T-helper 17 cell (primary cell): ENCODE measurements around the gene ANKRD36B. TPM values are rescaled to one million over a fixed set of nuclear protein-coding genes. Genes with fewer than 3 reads are reported as not detected.
A peak's percentile ranks its signal among the peaks of the same experiment; 100 is the strongest.
"Not testable (repeated sequence)": the region's sequence is repeated elsewhere in the genome, so short reads cannot be mapped to it uniquely, and the experiment has no call there.

Source experiments
- ATAC-seq: fragments of 150-1000 bp; cut with Tn5 transposase; 2 replicates; pipeline ENCODE4 v1.10.0; 2021; ENCODE audit warnings: mild to moderate bottlenecking, moderate library complexity
- DNase-seq, 3 donors: peaks; one replicate each; pipeline versions ENCODE4 v3.0.0 to v3.0.0-alpha.2; 2020 to 2021
- H3K9me3 ChIP-seq: one replicate; pipeline ENCODE4 v1.7.0; 2013; ENCODE audit warnings: low read length, mild to moderate bottlenecking; ENCODE audit not compliant: control insufficient read depth, poor library complexity, severe bottlenecking
- H3K27ac Mint-ChIP-seq: one replicate; pipeline ENCODE4 v1.8.0; 2022; ENCODE audit warnings: mild to moderate bottlenecking, moderate library complexity, mixed read lengths
- H3K27me3 Mint-ChIP-seq: one replicate; pipeline ENCODE4 v1.8.0; 2022; ENCODE audit warnings: mixed read lengths
- H3K36me3 Mint-ChIP-seq: one replicate; pipeline ENCODE4 v1.8.0; 2022; ENCODE audit warnings: low read depth, mixed read lengths
- H3K4me1 Mint-ChIP-seq: one replicate; pipeline ENCODE4 v1.8.0; 2022; ENCODE audit warnings: mild to moderate bottlenecking, mixed read lengths
- H3K4me3 Mint-ChIP-seq: one replicate; pipeline ENCODE4 v1.8.0; 2022; ENCODE audit warnings: mild to moderate bottlenecking, moderate library complexity, mixed read lengths
- total RNA-seq, 4 donors: library from RNA in 2 of 4; stranded (reverse) in 2 of 4; gene quantifications; one replicate each; pipeline ENCODE4 v1.2.3 and lab custom pipeline; 2022 to 2026

ANKRD36B gene
- total RNA-seq, 2 donors from 2014 or later = 66.6 to 74.4 TPM

DNA sequence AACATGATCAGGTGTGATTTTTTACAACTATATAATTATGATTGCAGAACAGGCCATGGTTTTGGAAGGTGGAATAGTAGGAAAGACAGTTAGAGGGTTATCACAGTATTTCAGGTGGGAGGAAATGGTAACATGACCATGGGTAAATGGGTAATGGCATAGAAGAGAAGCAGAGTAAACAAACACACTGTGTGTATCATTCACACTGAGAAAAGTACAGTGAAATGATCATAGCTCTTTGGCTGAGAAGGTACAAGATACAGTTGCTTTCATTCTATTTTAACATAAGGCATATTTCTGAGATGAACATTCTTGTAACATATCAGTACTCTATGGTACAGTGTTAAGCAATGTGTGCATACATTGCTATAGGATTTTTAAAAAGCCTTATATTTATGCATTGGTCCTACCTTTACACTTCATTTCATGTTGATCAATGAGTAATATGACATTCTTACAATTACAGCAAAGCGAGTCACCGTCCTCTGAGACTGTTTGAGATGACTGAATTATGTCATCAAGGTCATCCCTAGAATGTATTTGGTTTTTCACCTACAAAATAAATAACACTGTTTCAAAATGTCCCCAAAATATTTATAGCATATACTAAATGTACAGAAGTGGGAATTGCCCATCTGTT is 66.6 kb downstream of the ANKRD36B start:
- not testable (repeated sequence) for H3K4me3 Mint-ChIP-seq, H3K36me3 Mint-ChIP-seq, H3K4me1 Mint-ChIP-seq, DNase-seq, H3K27me3 Mint-ChIP-seq, ATAC-seq, H3K9me3 ChIP-seq, H3K27ac Mint-ChIP-seq

DNA sequence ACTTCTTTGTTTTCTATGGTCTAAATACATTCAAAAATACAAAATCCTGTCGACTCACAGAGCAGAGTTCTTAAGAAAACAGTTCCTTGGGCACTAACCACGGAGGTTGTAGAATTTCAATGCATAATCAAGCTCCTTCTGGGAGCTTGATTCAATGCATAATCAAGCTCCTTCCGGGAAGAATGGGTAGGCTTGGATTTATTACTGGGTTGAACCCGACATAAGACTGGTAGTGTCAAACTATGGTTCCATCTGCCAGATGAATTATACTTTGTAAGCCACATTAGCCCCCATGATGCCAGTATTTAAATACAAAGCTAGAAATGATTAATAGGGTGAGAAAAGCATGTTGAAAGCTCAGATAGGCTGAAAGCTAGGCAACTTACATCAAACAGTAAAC is 94.0 kb downstream of the ANKRD36B start:
- not testable (repeated sequence) for ATAC-seq, H3K27ac Mint-ChIP-seq, DNase-seq, H3K9me3 ChIP-seq, H3K27me3 Mint-ChIP-seq, H3K4me1 Mint-ChIP-seq, H3K4me3 Mint-ChIP-seq, H3K36me3 Mint-ChIP-seq

DNA sequence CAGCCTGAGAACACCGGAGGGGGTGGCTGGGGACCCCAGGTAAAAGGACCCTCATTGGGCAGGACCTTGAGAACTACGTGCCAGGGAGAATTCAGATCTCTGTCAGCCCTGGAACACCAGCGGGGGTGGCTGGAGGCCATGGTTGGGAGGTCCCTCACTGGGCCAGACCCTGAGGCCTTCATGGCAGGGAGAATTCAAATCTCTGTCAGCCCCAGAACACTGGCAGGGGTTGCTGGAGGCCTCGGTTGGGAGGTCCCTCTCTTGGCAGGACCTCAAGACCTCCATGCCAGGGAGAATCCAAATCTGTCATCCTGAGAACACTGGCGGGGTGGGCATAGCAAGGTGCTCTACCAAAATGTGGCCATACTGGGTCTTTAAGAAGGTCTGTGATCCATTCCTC is 99.5 kb downstream of the ANKRD36B start:
- not testable (repeated sequence) for H3K27ac Mint-ChIP-seq, H3K4me3 Mint-ChIP-seq, ATAC-seq, H3K9me3 ChIP-seq, H3K27me3 Mint-ChIP-seq, H3K36me3 Mint-ChIP-seq, H3K4me1 Mint-ChIP-seq
- peak in 2 of 3 donors; percentile 4 to 10 for DNase-seq

Other genes with a start within 250 kb of the ANKRD36B start
- 100 to 1,000 TPM; 112 to 122 TPM for gene COX5B, start 56.2 kb upstream of the ANKRD36B start, total RNA-seq
- gene ACTR1B, start 74.2 kb upstream of the ANKRD36B start, total RNA-seq = 10 to 100 TPM; 90.9 to 98.0 TPM
- 10 to 100 TPM; 12.5 to 13.5 TPM for gene C2orf92, start 79.8 kb upstream of the ANKRD36B start, total RNA-seq
- gene ZAP70, start 123.7 kb upstream of the ANKRD36B start, total RNA-seq = 100 to 1,000 TPM; 406 to 439 TPM